ENCODE results near the gene RASA3. TPM values are rescaled to one million over a fixed set of nuclear protein-coding genes. Genes with fewer than 3 reads are reported as not detected.
A peak's percentile ranks its signal among the peaks of the same experiment; 100 is the strongest.

Gene RASA3
- total RNA-seq, 1 donor from 2014 or later = 41.1 TPM

DNA sequence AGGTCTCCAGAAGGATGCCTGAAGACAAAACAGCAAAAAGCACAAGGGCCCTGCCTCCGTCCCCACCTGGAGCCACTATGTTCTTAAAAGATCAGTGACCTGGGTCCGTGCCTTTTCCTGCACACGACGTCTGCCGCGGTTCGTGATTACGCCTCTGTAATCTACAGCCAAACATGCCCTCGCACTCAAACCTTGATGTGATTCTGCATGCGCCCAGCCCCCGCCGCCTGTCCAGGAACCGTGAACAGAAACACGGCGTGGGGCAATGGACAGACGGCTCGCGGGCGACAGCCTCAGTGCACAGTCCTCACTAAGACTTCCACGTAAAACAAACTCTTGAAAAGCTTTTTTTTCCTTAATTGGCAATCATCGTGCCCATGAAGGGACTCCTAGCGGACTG lies 174.1 kb downstream of the RASA3 start:
- Mint-ChIP-seq H3K27ac (ENCODE audit: unreplicated experiment) (no peak overlapping the region), H3K27me3 (ENCODE audit: low read depth, unreplicated experiment) (no peaks in the 10 kb centered on the region), H3K4me1 (ENCODE audit: low read depth, unreplicated experiment) (no peaks in the 10 kb centered on the region), H3K4me3 (ENCODE audit: unreplicated experiment) (peak overlapping the region; percentile 41), H3K36me3 (ENCODE audit: low read depth, unreplicated experiment) (peaks cover 60% of the 10 kb centered on the region), H3K9me3 (ENCODE audit: unreplicated experiment) (peaks cover 30% of the 10 kb centered on the region)
- no peak overlapping the region for H2AFZ ChIP-seq (ENCODE audit: low read depth, low read length)
- no peaks in the 10 kb centered on the region for H3K79me2 ChIP-seq (ENCODE audit: insufficient read depth, low read length)
- H3K27ac ChIP-seq (ENCODE audit: low read depth, low read length) = no peak overlapping the region
- no peak for DNase-seq (ENCODE audit: low read depth)
- H4K20me1 ChIP-seq (ENCODE audit: insufficient read depth, low read length) = peaks cover 10% of the 10 kb centered on the region
- no peaks in the 10 kb centered on the region for H3K4me1 ChIP-seq (ENCODE audit: insufficient read depth, low read length)
- no peaks in the 10 kb centered on the region for H3K27me3 ChIP-seq (ENCODE audit: insufficient read depth, low read length)
- H3K4me3 ChIP-seq (ENCODE audit: insufficient read depth, low read depth, low read length) = no peak overlapping the region
- no peak overlapping the region for H3K4me2 ChIP-seq (ENCODE audit: low read length)
- peaks cover 5% of the 10 kb centered on the region for H3K36me3 ChIP-seq (ENCODE audit: insufficient read depth, low read length)
- no peak for TF ChIP-seq EZH2 (IDR thresholded peaks at IDR 0.05; ENCODE audit: insufficient read depth, low read length)
- TF ChIP-seq, protein P1, sequence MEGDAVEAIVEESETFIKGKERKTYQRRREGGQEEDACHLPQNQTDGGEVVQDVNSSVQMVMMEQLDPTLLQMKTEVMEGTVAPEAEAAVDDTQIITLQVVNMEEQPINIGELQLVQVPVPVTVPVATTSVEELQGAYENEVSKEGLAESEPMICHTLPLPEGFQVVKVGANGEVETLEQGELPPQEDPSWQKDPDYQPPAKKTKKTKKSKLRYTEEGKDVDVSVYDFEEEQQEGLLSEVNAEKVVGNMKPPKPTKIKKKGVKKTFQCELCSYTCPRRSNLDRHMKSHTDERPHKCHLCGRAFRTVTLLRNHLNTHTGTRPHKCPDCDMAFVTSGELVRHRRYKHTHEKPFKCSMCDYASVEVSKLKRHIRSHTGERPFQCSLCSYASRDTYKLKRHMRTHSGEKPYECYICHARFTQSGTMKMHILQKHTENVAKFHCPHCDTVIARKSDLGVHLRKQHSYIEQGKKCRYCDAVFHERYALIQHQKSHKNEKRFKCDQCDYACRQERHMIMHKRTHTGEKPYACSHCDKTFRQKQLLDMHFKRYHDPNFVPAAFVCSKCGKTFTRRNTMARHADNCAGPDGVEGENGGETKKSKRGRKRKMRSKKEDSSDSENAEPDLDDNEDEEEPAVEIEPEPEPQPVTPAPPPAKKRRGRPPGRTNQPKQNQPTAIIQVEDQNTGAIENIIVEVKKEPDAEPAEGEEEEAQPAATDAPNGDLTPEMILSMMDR (IDR thresholded peaks at IDR 0.05; ENCODE audit: insufficient read depth, low read depth, low read length) = no peak
- FAIRE-seq = no peak
- peaks cover 11% of the 10 kb centered on the region for H3K9me3 ChIP-seq (ENCODE audit: insufficient read depth, low read depth, low read length)
- no peak overlapping the region for H3K9ac ChIP-seq (ENCODE audit: low read length)

GRCh38 chr13:113956571-113956970 lies 175.9 kb downstream of the RASA3 start:
- Histone ChIP-seq H4K20me1 (ENCODE audit: insufficient read depth, low read length) (peaks cover 15% of the 10 kb centered on the region), H3K27ac (ENCODE audit: low read depth, low read length) (no peak overlapping the region), H3K4me3 (ENCODE audit: insufficient read depth, low read depth, low read length) (no peak overlapping the region), H3K27me3 (ENCODE audit: insufficient read depth, low read length) (no peaks in the 10 kb centered on the region), H3K9me3 (ENCODE audit: insufficient read depth, low read depth, low read length) (peaks cover 11% of the 10 kb centered on the region), H3K79me2 (ENCODE audit: insufficient read depth, low read length) (no peaks in the 10 kb centered on the region), H3K36me3 (ENCODE audit: insufficient read depth, low read length) (peaks cover 5% of the 10 kb centered on the region), H3K4me2 (ENCODE audit: low read length) (no peak overlapping the region), H3K9ac (ENCODE audit: low read length) (no peak overlapping the region), H2AFZ (ENCODE audit: low read depth, low read length) (no peak overlapping the region), H3K4me1 (ENCODE audit: insufficient read depth, low read length) (no peaks in the 10 kb centered on the region)
- Mint-ChIP-seq H3K9me3 (ENCODE audit: unreplicated experiment) (peaks cover 30% of the 10 kb centered on the region), H3K36me3 (ENCODE audit: low read depth, unreplicated experiment) (peaks cover 54% of the 10 kb centered on the region), H3K4me3 (ENCODE audit: unreplicated experiment) (no peak overlapping the region), H3K27ac (ENCODE audit: unreplicated experiment) (no peak overlapping the region), H3K27me3 (ENCODE audit: low read depth, unreplicated experiment) (no peaks in the 10 kb centered on the region), H3K4me1 (ENCODE audit: low read depth, unreplicated experiment) (no peaks in the 10 kb centered on the region)
- FAIRE-seq = no peak
- TF ChIP-seq EZH2 (IDR thresholded peaks at IDR 0.05; ENCODE audit: insufficient read depth, low read length) = no peak
- TF ChIP-seq, protein P1 (IDR thresholded peaks at IDR 0.05; ENCODE audit: insufficient read depth, low read depth, low read length) = no peak
- DNase-seq (ENCODE audit: low read depth) = no peak

DNA sequence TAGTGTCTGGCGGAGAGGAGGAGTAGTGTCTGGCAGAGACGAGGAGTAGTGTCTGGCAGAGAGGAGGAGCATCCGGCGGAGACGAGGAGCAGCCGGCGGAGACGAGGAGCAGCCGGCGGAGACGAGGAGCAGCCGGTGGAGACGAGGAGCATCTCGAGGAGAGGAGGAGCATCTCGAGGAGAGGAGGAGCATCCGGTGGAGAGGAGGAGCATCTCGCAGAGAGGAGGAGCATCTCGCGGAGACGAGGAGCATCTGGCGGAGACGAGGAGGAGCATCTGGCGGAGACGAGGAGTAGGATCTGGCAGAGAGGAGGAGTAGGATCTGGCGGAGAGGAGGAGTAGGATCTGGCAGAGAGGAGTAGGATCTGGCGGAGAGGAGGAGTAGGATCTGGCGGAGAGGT lies 176.7 kb downstream of the RASA3 start:
- Histone ChIP-seq H3K27me3 (ENCODE audit: insufficient read depth, low read length) (no peaks in the 10 kb centered on the region), H3K79me2 (ENCODE audit: insufficient read depth, low read length) (no peaks in the 10 kb centered on the region), H3K27ac (ENCODE audit: low read depth, low read length) (no peak overlapping the region), H2AFZ (ENCODE audit: low read depth, low read length) (no peak overlapping the region), H4K20me1 (ENCODE audit: insufficient read depth, low read length) (peaks cover 20% of the 10 kb centered on the region), H3K9ac (ENCODE audit: low read length) (no peak overlapping the region), H3K4me3 (ENCODE audit: insufficient read depth, low read depth, low read length) (no peak overlapping the region), H3K36me3 (ENCODE audit: insufficient read depth, low read length) (peaks cover 5% of the 10 kb centered on the region), H3K4me2 (ENCODE audit: low read length) (no peak overlapping the region), H3K9me3 (ENCODE audit: insufficient read depth, low read depth, low read length) (peaks cover 11% of the 10 kb centered on the region), H3K4me1 (ENCODE audit: insufficient read depth, low read length) (no peaks in the 10 kb centered on the region)
- Mint-ChIP-seq H3K27ac (ENCODE audit: unreplicated experiment) (no peak overlapping the region), H3K4me1 (ENCODE audit: low read depth, unreplicated experiment) (no peaks in the 10 kb centered on the region), H3K9me3 (ENCODE audit: unreplicated experiment) (peaks cover 27% of the 10 kb centered on the region), H3K27me3 (ENCODE audit: low read depth, unreplicated experiment) (no peaks in the 10 kb centered on the region), H3K36me3 (ENCODE audit: low read depth, unreplicated experiment) (peaks cover 50% of the 10 kb centered on the region), H3K4me3 (ENCODE audit: unreplicated experiment) (no peak overlapping the region)
- FAIRE-seq = no peak
- no peak for DNase-seq (ENCODE audit: low read depth)
- no peak for TF ChIP-seq EZH2 (IDR thresholded peaks at IDR 0.05; ENCODE audit: insufficient read depth, low read length)

Data from astrocyte (in vitro differentiated cells and primary cell).